Hematopoietic multipotent progenitor cell treated with erythropoietin and hydrocortisone succinate and interleukin-3 and kit ligand, for 4 days (in vitro differentiated cells): ENCODE measurements around the gene MON1A.
A peak's percentile ranks its signal among the peaks of the same experiment; 100 is the strongest.
"Not testable (repeated sequence)": the region's sequence is repeated elsewhere in the genome, so short reads cannot be mapped to it uniquely, and the experiment has no call there.

Experiments used
- DNase-seq: peaks from one replicate; pipeline ENCODE4 v3.0.0-alpha.2; 2015

The MON1A gene

DNA sequence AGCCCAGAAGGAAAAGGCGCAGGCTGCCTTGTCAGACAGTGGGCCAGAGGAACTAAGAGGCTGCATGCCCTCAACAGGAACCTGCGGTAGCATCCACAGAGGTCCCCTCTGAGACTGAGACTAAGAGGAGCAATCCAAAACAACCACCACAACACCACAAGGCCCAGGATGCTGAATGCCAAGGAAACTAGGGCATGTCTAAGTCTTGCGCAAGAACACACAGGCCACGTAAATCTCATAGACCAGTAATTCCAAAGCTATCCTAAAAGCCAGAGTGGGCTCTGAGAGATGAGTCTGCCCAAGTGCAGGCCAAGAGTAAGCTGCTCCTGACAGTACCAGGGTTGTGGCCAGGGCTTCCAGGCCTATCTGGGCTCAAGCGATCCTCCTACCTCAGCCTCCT lies 12.9 kb downstream of the MON1A start:
- no peak for DNase-seq

DNA sequence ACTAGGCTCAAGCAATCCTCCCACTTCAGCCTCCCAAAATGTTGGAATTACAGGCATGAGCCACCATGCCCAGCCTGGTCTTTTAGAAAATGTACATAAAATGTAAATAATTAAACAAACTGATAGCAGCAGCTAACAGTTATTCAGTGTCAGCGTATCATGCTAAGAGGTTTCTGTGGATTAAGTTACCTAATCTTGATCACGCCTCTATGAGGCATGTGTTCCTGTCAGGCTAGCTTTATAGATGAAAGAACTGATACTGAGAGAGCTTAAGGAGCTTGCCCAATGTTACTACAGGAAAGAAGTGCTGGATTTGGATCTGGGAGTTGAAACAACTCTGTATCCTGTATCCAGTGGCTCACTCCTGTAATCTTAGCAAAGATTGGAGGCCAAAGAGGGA lies 14.7 kb downstream of the MON1A start:
- peak; percentile 56 for DNase-seq

DNA sequence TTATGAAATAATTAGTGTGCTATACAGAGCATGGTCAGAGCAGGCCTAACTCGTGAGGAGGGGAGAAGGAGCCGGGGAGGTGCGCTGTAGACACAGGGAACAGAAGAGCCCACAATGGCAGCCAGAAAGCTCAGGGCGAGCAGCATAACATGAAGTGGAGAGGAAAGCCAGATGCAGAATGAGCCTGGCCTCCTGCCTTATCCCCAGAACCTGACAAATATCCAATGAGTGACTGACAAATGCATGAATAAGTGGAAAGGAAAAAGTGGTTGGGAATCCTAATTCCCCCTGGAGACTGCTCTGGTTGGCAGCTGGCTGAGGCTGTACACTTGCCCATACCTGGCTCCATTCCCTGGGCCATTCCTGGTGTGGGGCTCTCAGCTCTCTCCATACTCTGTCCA lies 16.7 kb downstream of the MON1A start:
- DNase-seq, result no peak

DNA sequence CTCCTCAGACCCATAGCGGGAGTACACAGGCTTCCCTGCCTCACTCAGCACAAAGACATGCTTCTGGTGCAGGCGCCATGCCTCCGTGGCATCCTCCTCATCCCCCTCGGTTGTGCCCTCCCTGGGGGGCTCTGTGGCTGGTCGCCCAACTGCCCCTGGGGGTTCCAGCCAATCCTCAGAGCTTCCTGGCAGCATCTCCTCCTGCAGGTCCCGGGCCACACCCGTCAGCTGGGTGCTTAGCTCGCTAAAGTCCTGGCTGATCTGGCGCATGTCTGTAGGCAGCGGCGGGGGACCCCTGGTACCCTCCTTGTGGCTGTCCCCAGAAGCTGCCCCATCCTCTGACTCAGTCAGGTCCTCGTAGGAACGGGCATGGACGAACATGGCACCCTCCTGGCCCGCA lies 18.0 kb downstream of the MON1A start:
- DNase-seq, result no peak

DNA sequence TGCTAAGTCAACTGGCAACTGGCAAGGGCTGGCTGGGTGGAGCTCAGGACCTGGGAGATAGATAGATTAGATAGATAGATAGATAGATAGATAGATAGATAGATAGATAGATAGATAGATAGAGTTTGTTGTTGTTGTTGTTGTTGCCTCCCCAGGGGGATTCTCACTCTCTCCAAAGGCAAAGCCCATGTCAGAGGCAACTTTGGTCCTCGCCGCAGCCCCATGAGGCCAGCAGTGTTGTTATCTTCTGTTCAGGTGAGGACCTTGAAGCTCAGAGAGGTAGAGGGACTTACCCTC lies 18.5 kb downstream of the MON1A start:
- DNase-seq, result no peak

DNA sequence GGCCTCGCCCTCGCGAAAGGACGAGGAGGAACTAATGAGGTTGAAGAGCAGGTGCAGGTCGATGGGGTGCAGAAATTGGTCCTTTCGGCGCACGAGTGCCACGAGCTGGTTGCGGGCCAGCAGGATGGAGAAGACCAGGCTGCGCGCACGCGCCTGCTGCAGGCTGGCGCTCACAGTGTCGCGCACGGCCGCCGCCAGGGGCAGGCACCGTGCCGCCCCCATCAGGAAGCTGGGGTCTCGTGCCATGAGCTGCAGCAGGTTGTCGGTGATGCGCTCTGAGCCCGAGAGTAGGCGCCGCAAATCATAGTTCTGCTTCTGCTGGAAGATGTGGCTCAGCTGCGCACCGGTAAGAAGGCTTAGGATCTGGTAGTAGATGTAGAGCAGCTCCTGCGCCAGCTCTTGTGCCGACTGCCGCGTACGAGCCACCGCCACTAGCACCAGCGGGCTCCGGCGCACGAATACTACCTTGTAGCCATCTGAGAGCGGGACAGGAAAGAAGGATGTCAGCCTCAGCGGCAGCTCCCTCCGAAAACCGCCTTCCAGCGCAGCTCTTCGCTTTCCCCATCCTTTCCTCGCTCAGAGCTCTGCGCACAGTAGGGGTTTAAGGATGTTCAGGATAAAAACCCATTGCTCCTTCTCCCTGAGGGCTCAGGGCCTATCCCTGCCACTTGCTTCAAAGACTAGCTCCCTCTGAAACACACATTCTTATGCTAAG lies 19.0 kb downstream of the MON1A start:
- no peak for DNase-seq

DNA sequence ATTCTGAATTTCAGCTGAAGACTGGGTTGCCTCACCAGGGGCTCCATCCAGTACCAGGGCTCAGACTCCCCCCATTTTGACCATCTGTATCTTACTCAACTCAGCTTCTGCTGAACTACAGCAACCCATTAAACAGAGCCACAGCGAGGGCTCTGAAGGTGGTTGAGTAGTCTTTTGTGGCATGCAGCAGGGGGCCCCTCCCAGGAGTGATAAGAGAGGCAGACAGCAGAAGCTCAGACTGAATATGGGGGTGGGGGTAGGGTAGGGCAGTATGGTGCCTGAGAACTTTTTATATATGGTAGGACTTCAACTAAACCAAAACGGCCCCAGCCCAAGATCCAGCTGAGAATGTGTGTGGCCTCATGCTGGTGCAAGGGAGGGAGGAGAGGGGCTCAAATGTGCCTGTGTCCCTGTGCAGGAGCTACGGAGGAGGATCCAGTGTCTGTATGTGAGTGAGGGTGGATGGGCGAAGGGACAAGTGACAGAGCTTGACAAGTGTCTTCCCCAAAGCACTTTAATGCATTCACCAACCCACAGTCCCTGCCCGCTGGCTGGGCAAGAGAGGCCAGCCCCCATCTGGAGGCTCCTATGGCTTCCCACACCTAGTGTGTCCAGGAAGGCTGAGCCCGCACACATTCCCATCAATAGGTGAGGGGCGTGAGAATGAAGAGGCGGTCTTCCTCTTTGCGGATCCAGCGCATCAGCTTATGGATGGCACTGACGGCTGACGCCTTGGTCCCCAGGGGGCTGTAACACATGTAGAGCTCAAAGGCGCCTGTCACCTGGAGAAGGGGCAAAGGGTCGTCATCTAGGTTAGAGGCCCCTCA lies 21.0 kb downstream of the MON1A start:
- peak; percentile 82 for DNase-seq

DNA sequence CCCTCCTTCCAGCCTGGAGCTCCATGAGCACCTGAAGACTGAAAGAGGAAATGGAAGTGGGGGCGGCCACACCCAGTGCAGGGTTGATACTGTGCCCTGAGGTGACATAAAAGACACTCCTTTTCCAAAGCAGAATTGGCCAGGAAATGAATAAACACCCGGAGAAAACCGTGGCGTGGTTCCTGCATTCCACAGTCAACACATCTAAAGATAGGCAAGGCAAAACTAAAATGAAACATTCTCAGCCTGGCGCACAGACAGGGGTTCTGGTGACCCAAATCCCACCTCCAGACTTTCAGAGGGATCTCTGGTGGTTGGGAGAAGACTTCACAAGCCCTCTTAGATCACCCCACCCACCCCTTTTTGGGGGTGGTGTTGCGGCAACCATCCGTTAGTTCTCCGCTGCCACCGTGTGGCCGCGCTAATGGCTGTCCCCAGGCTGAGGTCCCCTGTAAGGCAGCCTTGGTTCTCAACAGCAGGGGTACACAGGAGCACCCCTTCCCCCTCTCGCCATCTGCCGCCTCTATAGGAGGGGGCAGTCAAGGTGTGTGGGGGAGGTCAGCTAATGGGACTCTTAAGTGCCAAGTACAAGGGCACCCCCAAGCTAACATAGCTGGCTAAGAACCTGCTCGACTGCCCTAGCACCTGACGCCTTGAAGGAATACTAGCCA lies 23.4 kb downstream of the MON1A start:
- peak; percentile 86 for DNase-seq

DNA sequence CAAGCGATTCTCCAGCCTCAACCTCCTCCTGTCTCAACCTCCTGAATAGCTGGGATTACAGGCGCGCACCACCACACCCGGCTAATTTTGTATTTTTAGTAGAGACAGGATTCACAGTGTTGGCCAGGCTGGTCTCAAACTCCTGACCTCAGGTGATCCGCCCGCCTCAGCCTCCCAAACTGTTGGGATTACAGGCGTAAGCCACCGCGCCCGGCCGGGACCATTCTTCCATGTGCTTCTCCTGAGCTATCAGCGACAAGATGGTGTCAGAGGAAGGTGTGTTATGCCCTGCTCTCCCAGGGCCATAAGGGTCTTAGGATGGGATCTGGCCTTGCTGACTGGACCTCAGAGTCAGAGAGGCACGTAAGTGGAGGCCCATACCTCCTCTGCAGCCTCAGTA lies 25.2 kb downstream of the MON1A start:
- not testable (repeated sequence) for DNase-seq

DNA sequence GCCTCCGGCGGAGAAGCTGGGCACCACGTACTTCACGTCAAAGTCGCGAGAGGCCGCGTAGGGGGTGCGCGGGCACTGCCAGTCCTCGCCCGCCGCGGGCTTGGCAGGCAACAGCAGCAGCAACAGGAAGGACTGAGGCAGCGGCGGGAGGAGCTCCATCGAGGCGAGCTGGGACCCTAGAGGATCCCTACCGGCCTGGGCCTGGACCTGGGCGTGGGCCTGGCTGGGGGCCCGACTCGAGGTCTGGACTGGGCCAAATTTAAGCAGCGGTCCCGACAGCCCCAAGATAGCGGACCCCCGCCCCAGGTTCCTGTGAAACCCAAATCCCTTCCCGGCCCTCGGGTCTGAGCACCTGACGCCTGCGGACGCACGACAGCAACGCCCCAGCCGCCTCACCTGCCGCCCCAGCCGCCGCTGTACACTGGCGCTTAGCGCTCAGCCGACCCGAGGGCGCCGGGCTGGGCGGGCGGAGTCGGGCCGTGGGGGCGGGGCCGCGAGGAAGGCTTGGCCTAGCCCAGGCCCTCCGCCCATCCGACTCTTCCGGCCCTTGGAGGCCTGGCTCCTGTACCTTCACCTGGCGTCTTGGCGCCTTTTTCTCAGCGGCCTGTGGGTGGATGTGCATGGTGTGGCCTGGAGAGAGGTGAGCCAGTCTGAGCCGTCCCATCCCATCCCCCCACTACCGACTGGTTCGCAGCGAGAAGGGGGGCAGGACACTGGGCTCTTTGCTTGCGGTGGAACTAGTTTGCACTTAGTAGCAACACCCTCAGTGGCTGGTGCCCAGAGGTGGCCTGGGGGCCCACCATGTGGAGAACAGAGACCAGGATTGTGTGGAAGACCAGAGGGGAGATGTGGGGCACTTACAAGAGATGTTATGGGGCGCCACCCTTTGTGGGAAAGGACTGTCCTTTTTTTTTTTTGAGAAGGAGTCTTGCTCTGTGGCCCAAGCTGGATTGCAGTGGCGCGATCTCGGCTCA lies 25.9 kb downstream of the MON1A start, which contains the start of gene MST1R:
Gene MST1R, minus strand, starts transcription at position 423 of the 974 bp plus-strand sequence. Its CDS starts 264 bp downstream, at position 159.
- peak; percentile 91 for DNase-seq

DNA sequence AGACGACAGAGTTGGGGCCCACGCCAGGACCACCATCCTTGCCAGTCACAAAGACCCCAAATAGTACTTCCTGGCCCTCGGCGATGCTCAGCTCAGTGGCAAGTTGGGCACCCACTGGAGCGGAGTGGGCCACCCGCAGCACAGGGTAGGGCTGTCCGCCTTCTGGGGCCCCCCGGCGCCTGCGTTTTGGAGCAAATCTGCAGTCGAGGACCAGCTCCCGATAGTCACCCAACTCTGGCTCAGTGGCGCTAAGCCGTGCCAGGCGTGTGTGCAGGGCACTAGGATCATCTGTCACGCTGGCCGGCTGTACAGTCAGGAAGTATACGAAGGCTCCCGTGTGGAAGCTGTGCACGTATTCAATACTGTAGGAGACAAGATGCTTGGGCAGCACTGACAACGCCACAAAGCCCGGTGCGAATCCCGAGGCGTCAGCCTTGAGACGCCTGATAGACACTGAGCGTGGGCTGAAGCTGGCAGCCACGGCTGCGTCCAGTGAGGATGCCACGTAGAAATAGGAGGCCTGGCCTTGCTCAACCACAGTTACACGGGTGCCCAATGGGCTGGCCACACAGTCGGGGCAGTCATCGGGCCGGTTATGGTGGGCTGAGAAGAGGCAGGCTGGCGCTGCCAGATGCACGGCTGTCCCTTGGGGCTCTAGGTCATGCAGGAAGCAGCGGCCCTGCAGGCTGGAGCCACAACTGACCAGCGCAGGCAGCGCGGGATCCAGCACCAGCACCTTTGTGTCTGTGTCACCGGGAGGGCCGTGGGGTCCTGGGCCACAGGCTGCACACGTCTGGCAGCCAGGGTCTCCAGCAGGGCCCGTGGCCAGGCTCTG lies 26.9 kb downstream of the MON1A start:
- DNase-seq, result no peak

DNA sequence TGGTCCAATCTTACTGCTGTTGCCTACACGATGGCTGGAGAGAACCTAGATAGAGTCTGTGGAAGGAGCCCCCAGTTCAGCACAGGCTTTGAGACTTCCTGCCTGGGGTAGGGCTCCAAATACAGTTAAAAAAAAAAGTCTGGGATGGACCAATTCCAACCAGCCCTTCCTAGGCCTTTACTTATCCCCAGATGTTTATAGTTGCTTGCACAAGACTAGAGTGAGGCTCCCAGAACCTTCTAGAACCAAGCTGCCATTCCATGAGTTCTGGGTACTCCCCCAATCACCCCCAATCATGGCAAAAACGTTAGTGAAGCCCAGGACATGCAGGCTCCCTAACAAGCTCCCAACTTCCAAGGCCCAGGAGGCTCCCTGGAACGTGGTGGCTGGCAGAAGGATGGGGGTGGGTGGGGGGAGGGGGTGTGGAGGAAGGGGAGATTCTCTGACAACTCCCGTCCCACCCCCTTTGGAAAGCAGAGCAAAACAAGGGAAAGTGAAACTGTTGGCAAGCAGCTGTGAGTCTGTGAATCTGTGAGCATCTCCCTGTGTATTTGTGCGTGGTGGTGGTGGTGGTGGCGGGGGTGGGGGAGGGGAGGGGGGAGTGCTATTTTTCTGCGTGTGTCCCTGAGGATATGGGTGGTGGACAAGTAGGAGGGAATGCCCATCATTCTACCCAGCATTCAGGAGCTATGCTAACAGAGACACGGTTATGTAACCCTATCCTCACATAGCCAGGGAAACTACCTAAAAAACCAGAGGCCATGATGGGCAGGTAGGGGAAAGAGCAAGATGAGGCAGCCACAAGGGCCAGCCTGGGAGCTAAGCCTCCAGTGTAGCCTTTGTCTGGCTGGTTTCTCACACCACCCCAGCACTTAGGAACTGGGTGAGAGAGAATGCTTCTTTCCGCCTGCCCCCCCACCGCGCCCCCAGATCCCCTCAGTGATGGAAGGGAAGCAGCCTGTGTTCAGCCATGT lies 28.0 kb downstream of the MON1A start:
- DNase-seq, result no peak

DNA sequence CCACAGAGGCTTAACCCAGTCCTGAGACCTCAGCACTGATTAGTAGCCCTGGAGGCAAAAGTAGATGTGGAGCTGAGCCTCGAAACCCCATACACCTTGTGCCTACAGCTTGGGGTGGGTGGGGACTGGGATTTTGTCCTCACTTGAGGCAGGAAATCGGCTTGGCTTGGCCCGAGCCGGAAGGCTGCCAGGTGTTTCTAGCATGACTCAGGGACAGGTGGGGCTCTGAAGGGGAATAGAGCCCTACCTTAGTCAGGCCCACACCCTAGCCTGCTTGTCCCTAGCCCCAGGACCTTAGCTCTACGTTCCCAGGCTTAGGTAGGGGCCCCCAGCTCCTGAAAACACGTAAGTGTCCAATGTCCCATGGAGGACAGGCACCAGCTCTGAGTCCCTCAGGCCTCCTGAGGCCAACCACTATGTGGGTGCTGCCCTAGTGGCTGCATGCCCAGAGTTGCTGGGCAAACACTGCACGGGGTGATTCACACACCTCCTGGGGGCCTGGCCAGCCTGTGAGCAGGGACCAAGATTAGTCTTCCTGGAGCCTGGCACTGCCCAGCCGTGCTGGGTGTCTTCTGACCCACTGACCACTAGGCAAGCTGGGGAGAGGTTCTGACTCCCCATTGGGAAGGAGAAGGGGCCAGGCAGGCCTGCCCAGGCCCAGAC lies 29.0 kb downstream of the MON1A start:
- no peak for DNase-seq

DNA sequence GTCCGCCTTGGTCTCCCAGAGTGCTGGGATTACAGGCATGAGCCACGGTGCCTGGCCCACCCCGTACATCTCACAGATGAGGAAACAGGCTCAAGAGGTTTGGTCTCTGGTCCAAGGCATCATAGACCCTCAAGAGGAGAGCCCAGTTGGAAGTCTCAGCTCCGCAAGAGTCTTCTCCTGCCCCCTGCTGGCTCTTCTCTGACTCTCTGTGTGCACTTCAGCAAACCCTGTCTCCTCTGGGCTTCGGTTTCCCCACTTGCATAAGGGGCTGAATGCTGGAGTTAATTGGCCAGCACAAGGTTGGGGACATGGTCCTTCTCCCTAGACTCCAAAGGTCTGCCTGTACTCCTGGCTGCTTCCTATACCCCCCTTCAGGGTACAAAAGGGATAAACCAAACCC lies 29.8 kb downstream of the MON1A start:
- peak; percentile 72 for DNase-seq

DNA sequence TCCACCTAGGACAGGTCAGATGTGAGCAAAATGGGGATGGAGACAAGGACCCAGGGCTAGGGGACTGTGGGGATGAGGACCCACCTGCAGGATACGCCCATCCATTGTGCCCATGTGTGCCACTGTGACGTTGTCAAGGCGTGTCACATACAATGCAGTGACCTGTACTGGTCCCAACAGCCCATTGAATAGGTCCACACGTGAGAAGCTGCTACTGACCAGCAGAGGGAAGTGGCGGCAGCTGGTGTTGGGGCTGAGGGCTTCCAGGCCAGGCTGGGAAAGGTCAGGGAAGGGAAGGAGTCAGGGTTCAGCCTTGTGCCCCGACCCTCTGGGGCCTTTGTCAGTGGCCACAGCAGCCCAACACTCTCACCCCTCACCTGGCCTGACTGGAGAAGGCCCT lies 30.6 kb downstream of the MON1A start:
- no peak for DNase-seq

DNA sequence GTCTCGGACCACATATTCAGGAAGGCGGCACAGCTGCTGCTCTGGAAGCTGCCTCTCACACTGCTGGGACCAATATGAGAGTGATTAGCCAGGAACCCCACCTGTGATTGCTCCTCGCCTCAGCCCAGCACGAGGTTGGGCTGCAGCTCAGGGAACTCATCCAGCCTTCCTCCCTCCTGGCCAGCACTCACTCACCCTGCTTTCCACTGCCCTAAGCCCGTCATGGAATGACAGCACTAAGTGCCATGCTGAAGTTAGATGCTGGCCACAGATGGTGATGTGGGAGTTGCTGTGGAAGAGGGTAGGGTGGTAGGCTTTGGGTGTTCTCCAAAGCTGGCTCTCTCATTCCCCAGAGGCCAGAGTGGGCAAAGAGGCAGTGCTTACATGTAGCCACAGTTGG lies 33.3 kb downstream of the MON1A start:
- no peak for DNase-seq

DNA sequence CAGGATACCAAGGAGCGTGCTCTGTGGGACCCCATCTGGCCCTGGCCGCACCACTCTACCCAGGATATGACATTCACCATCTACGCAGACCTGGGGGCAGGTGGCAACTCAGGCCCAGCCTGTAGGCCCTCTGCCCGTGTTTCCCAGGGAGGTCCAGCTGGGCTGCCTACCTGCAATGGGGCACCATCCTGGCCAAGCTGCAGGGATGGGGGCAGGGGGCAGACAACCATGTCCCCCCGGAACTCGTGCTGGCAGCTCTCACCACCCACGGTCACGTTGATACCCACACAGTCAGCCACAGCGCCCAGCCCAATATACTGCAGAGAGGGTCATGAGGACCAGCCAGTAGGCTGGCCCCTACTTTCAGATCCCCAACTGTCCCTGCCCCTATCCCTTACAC lies 33.8 kb downstream of the MON1A start:
- DNase-seq, result no peak

DNA sequence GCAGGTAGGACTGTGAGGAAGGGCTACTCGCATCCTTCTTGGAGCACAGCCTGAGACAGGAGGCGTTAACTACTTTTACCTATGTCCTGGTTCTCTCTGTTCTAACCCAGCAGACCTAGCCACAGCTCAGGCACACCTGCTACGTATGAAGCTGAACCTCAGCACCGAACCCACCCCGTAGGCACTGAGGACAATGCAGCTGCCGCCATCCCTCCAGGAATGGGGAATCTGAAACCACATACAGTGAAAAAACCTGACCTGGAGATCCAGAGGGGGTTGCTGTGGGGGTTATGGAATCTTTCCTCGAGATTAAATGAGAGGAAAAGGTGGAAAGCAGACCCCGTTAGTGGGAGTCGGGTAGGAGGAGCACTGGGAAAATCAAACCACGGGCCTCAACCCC lies 40.3 kb downstream of the MON1A start:
- DNase-seq, result no peak

DNA sequence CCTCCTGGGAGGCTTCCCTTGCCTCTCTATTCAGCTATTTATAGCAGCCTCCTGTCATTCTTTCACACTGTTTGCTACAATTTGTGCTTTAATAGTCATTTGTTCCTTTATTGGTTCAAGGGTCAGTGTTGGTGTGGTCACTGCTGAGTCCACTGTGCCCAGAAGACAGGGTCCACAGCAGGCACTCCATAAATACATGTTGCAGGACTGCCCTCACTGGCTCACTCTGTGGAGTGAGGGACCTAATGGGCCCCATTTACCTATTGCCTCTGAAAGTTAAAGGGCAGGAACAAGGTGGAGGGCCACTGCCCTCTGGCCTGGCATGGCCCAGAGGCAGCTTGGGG lies 42.7 kb downstream of the MON1A start:
- DNase-seq, result no peak

DNA sequence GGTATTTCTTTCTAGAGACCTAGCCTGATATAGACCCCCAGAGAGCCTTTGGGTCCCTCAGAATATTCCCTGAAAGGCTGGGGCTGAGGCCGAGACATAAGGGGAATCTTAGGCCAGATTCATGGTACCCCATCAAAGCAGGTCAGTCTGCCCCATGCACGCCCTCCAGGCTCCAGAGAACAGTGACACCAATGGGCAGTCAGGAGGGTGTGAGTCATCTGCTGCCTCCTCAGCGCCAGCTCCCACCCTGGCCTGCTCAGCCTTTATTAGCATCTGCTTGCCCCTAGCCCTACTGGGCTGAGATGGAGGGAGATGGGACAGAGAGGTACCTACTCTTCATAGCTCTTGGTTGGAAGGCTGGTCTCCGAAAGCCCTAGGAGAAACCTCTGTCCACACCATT lies 45.6 kb downstream of the MON1A start:
- no peak for DNase-seq
